Measurements from ENCODE around the gene SCARB1.

Gene SCARB1

DNA sequence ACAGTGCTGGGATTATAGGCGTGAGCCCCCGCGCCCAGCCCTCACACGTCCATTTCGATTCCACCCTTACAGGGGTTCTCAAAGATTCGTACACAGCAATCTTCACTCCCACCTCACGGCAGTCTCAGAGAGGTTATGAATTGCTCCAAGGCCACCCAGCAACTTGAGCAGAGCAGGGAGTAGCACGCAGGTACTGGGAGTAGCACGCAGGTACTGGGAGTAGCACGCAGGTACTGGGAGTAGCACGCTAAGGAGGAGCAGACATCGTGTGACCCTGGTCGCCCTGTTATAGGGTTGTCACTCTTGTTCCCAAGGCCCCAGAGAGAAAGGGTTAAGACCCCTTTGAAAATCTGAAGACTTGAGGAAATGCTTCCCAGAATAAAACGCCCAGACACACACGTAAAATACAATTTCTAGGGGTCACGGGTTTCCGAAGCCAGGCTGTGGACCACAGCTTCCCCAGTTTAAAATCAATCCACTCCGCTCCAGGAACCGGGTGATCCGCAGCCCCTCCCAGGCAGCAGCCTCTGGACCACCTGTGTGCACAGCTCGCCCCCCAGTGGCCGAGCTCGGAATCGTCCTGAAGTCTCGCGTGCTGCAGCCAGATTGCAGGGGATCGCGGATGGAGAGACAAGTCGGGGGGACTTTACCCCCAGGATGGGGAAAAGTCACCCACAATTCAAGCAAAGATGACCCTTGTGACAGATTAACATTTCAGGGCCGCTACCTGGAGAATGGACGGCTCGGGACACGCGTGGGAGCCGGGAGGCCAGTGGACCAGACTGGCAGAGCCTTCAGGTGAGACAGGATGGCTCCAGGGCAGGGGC lies 92.0 kb downstream of the SCARB1 start:
- peak; percentile 83 for DNase-seq

- no peak for DNase-seq
Observed at GRCh38 chr12:124770728-124771127, 92.9 kb downstream of the SCARB1 start.

DNA sequence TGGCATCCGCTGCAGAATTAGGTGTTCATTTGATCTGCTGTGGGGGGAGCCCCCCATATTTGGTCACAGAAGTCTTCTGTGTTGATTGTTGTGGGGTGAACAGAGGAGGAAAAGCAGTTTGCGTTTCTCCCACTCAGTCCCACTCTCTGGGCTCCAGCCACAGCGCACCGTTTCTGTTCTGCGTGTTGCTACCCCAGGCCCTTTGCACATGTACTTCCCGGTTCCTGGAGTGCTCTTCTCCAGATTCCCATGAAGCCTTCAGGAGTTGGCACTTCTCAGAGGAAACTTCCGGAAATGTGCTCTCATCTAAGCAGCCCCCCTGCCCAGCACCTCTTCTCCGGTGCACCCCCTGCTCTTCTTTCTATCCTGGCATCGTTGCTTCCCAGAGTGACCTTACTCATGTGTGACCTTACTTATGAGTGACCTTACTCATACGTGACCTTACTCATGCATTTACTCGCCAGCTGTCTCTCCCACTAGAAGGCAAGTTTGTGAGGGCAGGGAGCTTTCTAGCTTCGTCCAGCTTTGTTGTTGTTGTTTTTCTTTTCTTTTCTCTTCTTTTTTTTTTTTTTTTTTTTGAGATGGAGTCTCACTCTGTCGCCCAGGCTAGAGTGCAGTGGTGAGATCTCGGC lies 93.7 kb downstream of the SCARB1 start:
- no peak for DNase-seq

GRCh38 chr12:124769163-124769530 lies 94.5 kb downstream of the SCARB1 start:
- DNase-seq, result no peak

DNA sequence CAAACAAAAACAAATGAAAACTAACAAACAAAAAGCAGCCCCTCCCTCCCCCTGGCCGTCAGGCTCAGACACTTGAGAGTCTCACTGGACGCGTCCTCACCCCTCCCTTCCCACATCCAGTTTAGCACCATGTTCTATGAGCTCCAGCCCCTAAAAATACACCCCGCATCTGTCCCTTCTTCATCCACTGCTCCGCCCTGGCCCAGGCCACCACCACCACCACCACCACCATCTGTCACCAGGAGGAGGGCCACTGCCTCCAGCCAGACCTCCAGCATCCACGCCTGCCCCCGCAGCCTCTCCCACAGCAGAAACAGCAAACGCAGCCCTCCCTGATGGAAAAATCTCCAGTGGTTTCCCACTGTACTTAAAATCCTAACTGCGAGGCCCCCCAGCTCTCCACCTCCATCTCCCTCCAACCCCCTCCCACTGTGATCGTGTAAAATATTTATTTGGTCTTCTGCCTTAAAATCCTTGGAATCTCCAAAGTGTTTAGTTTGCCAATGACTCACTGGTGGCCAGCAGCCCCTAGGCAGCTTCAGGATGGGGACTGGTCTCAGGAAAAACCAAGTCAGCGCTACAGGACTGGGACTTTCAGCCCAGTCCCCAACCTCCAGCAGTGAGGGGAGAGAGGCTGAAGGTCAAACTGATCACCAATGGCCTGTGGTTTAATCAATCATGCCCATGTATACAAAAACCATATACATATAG lies 95.1 kb downstream of the SCARB1 start:
- no peak for DNase-seq

DNA sequence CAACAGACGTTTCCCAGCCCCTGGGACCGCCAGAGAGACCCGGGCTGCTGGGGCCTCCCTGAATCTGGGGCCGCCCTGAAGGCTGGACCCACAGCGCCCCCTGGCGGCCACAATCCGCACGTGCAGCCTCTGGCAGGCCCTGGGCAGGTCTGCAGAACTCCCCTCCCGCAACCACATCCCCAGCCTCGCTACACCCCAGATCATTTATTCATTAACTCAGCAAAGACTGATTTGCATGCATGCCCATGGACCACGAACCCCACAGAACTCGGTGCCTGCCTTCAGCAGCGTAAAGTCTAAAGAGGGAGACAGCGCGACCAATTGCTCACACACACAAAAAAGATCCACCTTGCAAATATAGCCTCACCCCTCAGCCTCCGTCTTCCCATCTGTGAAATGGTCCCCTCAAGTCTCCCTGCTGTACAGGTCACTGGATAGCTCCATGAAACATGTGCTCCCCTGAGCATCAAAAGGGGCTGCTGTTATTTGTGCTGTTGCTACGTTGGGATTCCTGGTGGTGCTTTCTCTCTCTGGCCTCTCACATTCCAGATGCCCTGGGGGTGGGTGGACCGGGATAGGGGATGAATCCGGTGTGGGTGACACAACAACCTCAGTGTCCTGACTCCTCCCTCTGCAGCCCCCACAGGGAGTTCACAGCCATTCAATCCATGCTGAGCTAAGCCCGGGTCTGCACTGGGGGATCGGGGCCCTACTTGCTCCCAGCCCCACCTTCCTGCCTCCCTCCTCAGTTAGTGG lies 96.4 kb downstream of the SCARB1 start:
- peak; percentile 77 for DNase-seq

DNA sequence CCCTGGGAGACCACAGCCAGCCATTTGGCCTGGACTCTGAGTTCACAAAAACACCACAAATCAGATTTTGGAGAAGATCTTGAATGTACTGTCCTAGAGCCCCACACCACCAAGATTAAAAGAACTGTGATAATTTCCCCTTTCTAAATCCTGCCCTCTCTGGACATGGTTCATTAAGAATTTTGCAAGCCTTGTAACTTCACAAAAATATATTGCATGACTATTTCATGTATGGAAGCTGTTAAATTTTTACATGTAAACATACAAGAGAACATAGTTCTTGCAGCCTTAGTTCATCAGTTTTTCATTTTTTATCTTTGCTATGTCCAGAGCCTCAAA lies 97.0 kb downstream of the SCARB1 start:
- no peak for DNase-seq

DNA sequence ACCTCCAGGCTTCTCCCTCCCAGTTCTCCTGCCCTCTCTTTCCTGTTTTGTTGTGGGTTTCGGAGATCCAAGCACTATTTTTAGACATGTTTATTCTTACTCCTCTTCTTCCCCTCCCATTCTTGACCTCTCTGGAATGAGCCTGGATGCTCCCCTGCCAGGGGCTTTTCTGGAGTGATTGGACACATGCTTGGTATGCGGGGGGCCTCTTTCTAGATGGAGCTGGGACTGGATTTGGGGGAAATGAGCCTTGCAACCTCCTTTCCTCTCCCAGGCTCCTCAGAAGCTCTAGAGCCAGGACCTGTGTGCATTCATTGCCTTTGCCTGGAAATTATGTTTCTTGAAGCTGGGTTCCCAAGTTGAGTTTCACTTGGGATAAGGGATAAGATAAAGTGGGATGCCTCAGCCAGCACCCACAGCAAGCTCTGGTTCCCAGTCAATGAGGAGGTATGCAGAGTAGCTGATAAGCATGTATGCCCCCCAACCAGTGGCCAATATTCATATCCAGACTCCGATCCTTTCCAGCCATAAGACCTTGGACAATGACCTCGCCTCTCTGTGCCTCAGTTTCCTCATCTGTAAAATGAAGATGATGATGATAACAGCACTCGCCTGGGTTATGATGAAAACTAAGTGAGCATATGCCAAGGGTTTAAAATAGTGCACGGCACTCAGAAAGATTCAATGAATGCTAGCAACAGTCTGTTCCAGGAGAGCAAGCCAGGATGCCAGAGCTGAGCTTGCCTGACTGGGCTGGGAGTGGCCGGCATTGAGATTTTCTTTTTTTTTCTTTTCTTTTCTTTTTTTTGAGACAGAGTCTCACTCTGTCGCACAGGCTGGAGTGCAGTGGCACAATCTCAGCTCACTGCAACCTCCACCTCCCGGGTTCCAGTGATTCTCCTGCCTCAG lies 97.8 kb downstream of the SCARB1 start:
- DNase-seq, result no peak

DNA sequence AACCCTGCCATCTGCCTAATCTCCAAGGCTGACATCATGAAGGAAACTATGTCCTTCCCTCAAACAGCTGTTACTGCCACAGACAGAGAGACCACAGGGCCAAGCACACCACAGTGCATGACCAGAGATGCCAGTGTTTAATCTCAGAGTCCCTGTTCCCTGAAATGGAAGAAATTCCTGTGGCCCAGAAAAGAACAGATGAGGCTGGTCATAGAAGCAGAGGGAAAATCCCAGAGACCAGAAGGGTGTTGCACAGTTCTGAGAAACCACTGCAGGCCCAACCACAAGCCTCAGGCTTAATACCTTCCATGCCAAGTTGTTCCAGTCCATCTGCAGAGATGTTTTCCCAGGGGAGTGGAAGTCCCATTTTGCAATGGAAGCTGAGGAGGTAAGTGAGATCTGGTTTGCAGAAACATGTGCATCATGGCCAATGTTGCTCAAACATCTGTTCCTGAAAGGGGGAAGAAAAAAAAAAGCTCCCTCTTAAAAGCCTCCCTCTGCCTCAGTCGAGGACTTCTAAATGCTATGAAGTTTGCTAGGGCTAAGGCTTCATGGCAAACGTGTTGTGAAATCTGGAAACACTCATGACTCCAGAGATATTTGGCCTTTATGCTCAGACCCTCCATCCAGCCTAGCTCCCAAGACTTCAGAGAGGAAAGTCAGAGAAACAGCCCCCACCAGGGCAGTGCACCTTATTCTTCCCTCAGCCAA lies 98.6 kb downstream of the SCARB1 start:
- DNase-seq, result no peak

GRCh38 chr12:124764451-124764850 lies 99.2 kb downstream of the SCARB1 start:
- DNase-seq, result peak; percentile 79

GRCh38 chr12:124763594-124763979 lies 100.1 kb downstream of the SCARB1 start:
- no peak for DNase-seq

- no peak for DNase-seq
Observed at GRCh38 chr12:124762791-124763593, 100.7 kb downstream of the SCARB1 start.

DNA sequence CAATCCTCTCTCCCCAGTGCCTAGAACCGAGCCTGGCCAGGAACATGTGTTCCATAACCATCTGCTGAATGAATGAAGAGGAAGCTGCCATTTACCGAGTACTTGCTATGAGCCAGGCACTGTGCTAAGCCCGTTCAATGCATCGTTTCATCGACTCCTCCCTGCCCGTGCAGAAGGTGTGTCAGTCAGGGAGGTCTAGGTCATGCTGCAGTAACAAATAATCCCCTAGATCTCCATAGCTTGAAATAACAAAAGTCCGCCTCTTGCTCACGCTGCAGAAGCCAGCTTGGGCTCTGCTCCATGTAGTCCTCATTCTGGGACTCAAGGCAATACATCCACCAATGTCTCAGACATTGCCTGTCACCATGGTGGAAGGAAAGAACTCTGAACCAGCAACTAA lies 101.3 kb downstream of the SCARB1 start:
- DNase-seq, result no peak

GRCh38 chr12:124761871-124762270 lies 101.8 kb downstream of the SCARB1 start:
- no peak for DNase-seq

DNA sequence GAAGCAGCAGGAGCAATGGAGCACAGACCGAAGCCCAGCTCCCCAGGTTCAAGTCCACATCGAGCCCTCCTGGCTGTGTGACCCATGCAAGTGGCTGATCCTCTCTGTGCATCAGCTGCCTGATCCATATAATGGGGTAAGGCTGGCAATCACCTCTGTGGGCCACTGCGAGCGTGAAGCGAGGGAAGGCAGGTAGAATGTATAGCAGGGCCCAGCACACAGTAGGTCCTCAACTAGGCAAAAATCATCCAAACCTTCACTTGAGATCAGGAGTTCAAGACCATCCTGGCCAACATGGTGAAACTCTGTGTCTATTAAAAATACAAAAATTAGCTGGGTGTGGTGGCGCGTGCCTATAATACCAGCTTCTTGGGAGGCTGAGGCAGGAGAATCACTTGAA lies 102.6 kb downstream of the SCARB1 start:
- no peak for DNase-seq

DNA sequence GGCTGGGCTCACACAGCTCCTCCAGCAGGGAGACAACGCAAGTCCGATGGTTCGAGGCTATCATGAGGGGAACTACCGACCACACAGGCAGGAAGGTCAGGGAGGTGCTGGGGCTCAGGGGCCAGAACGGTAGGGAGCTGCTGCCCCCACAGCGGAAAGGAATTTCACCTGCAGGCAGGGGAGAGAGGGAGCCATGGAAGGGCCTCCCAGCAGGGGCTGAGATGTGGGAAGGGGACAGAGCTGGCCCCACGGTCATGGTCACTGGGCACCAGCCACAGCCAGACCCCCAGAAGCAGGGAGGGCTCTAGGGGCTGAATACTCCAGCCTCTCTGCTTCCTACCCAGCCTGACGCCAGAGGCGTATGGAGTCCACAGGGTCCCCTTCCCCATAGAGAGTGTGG lies 103.1 kb downstream of the SCARB1 start:
- DNase-seq, result no peak

DNA sequence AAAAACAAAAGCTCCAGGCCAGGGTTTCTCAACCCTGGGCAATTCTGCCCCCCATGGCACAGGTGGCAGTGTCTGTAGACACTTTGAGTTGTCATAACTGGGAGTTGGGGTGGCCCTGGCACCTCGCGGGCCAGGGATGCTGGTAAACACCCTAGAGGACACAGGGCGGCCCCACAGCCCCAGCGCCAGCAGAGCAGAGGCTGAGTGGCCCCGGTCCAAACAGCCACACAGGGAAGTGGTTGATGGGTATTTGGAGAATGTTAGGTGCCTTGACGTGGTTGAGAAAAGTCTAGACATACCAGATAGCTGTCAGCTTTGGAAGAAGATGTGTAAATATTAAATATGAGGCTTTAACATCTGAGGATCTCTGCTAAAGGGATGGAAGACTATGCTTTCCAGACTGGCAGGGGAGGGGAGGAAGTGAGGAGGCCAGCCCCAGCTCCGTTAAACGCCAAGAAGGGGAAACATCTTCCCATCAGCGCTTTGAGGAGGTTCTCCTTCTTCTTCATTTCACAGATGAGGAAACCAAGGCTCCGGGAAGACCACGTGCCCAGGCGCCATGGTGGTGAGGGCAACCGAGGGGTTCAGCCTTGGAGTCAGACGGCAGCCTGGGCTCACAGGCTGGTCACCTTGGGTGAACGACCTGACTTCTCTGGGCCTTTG lies 103.7 kb downstream of the SCARB1 start:
- DNase-seq, result no peak

DNA sequence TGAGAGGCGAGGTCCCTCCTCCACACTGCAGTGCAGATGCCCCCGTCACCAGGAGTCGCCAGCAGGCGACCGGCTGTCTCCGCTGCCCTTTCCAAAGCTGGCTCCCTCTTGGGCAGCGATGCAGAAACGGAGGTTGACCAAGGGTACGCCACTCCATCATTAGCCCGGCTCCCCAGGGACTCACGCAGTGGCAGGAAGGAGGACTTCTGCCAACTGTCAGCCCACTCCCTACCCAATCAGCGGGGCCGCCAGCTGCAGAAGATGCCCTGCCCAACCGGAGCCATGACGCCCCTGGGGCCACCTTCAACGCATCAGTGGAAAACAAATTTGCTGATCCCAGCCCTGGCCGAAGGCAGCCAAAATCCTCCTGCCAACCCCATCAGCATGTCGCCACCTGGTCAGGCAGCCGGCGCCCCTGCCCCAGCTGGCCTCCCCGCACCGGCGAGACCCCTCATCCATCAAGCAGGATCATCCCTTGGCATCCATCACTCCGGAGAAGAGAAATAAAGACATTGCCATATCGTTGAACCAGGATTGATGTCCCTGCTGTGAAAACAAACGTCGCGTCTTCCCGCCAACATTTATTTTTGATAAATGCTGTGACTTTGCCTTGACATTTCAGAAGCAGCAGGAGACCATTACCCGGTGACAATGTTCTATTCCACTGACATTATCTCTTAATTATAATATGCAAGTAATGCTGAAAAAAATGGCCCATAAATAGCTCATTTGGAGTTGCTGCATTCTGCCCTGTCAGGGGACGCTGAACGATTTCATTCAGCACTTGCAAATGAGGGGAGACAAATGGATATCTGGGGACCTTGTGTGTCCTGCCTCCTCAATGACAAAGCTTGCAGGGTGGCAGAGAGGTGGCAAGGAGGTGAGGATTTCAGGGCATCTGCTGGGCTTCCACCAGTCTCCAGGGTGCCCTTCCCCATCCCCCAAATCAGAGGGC lies 105.1 kb downstream of the SCARB1 start:
- DNase-seq, result no peak

DNA sequence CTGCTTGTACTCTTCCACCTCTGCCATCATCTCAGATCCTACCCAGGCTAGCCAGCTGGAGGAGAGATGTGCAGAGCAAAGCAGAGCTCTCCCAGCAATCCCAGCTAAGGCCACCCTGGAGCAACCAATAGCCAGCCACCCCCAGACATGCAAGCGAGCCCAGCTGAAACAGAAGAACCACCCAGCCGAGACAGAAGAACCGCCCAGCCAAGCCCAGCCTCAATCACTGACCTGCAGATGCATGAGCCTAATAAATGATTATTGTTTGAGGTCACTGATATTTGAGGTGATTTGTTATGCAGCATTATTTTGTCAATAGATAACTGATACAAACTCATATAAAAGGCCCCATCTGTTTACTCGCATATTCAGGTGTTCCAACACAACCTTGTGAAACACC lies 106.3 kb downstream of the SCARB1 start:
- no peak for DNase-seq
